ENCODE results near the gene H2BK1. TPM values are rescaled to one million over a fixed set of nuclear protein-coding genes. Genes with fewer than 3 reads are reported as not detected.

H2BK1 gene
- total and polyA plus RNA-seq, 2 of the 13 experiments (the other 11 are each of a cell fraction or from before 2014, with no cell fraction given), result not detected

- TF ChIP-seq TBL1XR1 (IDR thresholded peaks at IDR 0.05; ENCODE audit: borderline replicate concordance, low read length, partially characterized antibody) (no peak), ATAD3A (CRISPR knock-in tag; IDR thresholded peaks at IDR 0.05) (no peak), ZNF7 (CRISPR knock-in tag; IDR thresholded peaks at IDR 0.05) (no peak), ZNF772 (CRISPR knock-in tag; IDR thresholded peaks at IDR 0.05) (no peak), TGIF2 (CRISPR knock-in tag; IDR thresholded peaks at IDR 0.05) (no peak), ZNF800 (CRISPR knock-in tag; IDR thresholded peaks at IDR 0.05) (peak; percentile 86; the same call in 1 of the 2 replicates), SP2 (CRISPR knock-in tag; IDR thresholded peaks at IDR 0.05) (no peak), ZNF839 (CRISPR knock-in tag; IDR thresholded peaks at IDR 0.05; ENCODE audit: borderline replicate concordance) (no peak), ZNF792 (CRISPR knock-in tag; IDR thresholded peaks at IDR 0.05) (no peak), ZNF24 (IDR thresholded peaks at IDR 0.05) (no peak), ELF1 (CRISPR knock-in tag; IDR thresholded peaks at IDR 0.05) (no peak), SP5 (CRISPR knock-in tag; IDR thresholded peaks at IDR 0.05; ENCODE audit: borderline replicate concordance, low read depth) (no peak), DNMT3B (CRISPR knock-in tag; conservative IDR thresholded peaks at IDR 0.05) (no peak), AGO1 (IDR thresholded peaks at IDR 0.05; ENCODE audit: low read depth, low read length, poor library complexity, severe bottlenecking) (no peak), ZNF777 (CRISPR knock-in tag; IDR thresholded peaks at IDR 0.05) (0 out of 2 replicates have a peak, but pooled peaks have one; percentile 59), CHD4 (IDR thresholded peaks at IDR 0.05; ENCODE audit: borderline replicate concordance, low read length) (no peak), IKZF4 (CRISPR knock-in tag; IDR thresholded peaks at IDR 0.05; ENCODE audit: borderline replicate concordance, low read depth, not compliant biosample characterization) (no peak)
- TF ChIP-seq, protein P1, sequence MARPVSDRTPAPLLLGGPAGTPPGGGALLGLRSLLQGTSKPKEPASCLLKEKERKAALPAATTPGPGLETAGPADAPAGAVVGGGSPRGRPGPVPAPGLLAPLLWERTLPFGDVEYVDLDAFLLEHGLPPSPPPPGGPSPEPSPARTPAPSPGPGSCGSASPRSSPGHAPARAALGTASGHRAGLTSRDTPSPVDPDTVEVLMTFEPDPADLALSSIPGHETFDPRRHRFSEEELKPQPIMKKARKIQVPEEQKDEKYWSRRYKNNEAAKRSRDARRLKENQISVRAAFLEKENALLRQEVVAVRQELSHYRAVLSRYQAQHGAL (CRISPR knock-in tag; IDR thresholded peaks at IDR 0.05; ENCODE audit: not compliant biosample characterization), result no peak
- TF ChIP-seq, protein P2, sequence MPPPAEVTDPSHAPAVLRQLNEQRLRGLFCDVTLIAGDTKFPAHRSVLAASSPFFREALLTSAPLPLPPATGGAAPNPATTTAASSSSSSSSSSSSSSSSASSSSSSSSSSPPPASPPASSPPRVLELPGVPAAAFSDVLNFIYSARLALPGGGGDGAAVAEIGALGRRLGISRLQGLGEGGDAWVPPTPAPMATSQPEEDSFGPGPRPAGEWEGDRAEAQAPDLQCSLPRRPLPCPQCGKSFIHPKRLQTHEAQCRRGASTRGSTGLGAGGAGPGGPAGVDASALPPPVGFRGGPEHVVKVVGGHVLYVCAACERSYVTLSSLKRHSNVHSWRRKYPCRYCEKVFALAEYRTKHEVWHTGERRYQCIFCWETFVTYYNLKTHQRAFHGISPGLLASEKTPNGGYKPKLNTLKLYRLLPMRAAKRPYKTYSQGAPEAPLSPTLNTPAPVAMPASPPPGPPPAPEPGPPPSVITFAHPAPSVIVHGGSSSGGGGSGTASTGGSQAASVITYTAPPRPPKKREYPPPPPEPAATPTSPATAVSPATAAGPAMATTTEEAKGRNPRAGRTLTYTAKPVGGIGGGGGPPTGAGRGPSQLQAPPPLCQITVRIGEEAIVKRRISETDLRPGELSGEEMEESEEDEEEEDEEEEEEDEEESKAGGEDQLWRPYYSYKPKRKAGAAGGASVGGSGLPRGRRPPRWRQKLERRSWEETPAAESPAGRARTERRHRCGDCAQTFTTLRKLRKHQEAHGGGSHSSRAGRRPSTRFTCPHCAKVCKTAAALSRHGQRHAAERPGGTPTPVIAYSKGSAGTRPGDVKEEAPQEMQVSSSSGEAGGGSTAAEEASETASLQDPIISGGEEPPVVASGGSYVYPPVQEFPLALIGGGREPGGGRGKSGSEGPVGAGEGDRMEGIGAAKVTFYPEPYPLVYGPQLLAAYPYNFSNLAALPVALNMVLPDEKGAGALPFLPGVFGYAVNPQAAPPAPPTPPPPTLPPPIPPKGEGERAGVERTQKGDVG (CRISPR knock-in tag; IDR thresholded peaks at IDR 0.05; ENCODE audit: borderline replicate concordance), result no peak
- TF ChIP-seq, protein P3, sequence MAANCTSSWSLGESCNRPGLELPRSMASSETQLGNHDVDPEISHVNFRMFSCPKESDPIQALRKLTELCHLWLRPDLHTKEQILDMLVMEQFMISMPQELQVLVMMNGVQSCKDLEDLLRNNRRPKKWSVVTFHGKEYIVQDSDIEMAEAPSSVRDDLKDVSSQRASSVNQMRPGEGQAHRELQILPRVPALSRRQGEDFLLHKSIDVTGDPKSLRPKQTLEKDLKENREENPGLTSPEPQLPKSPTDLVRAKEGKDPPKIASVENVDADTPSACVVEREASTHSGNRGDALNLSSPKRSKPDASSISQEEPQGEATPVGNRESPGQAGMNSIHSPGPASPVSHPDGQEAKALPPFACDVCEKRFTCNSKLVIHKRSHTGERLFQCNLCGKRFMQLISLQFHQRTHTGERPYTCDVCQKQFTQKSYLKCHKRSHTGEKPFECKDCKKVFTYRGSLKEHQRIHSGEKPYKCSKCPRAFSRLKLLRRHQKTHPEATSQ (CRISPR knock-in tag; IDR thresholded peaks at IDR 0.05; ENCODE audit: borderline replicate concordance), result no peak
- TF ChIP-seq, protein P4, sequence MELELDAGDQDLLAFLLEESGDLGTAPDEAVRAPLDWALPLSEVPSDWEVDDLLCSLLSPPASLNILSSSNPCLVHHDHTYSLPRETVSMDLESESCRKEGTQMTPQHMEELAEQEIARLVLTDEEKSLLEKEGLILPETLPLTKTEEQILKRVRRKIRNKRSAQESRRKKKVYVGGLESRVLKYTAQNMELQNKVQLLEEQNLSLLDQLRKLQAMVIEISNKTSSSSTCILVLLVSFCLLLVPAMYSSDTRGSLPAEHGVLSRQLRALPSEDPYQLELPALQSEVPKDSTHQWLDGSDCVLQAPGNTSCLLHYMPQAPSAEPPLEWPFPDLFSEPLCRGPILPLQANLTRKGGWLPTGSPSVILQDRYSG (CRISPR knock-in tag; IDR thresholded peaks at IDR 0.05), result no peak
- TF ChIP-seq, protein P5, sequence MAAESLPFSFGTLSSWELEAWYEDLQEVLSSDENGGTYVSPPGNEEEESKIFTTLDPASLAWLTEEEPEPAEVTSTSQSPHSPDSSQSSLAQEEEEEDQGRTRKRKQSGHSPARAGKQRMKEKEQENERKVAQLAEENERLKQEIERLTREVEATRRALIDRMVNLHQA (CRISPR knock-in tag; IDR thresholded peaks at IDR 0.05), result no peak
Measured at GRCh38 chr7:151248346-151249033, 38.2 kb upstream of the H2BK1 start, which contains the start of gene SMARCD3 (continued).
